GM12892 (cell line): ENCODE data around the gene ABL1.

Source experiments
- POLR2A ChIP-seq: IDR thresholded peaks from 2 replicates; pipeline ENCODE4 v1.6.1; 2011; ENCODE audit warnings: low read depth, low read length, control low read depth
- TAF1 ChIP-seq: IDR thresholded peaks from 2 replicates; pipeline ENCODE4 v1.6.1; 2011; ENCODE audit warnings: low read depth, mild to moderate bottlenecking, control low read depth, low read length, borderline replicate concordance

DNA sequence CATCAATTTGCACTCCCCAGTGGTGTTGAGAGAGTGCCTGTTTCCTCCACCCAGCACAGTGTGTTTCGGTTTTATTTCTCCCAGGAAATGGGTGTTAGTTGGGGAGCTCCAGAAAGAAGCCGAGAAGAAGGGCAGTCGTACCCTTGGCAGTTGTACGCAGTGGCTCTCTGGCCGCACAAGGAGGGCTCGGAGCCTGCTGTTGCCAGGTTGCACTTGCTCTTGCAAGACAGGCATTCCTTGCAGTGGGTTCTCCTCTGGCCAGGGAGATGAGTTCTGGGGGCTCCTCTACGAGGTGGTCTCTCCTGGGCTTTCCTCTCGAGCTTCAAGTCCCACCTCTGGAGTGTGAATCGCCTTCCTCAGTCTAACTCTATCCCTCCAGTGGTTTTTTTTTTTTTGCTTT is 32.5 kb downstream of the ABL1 start:
- TF ChIP-seq TAF1 (no peak), POLR2A (no peak)
